ENCODE results near the gene ZNF217.

The ZNF217 gene

DNA sequence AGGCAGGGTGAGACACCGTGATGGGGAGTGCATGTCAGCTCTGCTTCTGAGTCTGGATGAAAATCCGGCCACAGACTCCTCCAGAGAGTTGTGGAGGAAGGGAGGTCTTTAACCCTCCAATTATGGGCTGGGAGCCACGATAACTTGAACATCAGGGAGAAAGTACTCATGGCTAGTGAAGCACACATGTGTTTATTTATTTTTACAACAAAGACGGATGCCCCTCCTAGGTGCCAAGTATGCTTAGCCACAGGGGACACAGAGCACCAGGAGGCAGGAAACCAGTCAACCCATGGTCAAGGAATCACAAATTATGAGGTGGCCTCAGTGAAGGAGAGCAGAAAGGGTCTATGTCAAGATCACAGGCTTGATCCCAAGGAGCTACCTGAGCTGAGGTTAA, 54.1 kb downstream of the ZNF217 start:
- TF ChIP-seq, protein P1, sequence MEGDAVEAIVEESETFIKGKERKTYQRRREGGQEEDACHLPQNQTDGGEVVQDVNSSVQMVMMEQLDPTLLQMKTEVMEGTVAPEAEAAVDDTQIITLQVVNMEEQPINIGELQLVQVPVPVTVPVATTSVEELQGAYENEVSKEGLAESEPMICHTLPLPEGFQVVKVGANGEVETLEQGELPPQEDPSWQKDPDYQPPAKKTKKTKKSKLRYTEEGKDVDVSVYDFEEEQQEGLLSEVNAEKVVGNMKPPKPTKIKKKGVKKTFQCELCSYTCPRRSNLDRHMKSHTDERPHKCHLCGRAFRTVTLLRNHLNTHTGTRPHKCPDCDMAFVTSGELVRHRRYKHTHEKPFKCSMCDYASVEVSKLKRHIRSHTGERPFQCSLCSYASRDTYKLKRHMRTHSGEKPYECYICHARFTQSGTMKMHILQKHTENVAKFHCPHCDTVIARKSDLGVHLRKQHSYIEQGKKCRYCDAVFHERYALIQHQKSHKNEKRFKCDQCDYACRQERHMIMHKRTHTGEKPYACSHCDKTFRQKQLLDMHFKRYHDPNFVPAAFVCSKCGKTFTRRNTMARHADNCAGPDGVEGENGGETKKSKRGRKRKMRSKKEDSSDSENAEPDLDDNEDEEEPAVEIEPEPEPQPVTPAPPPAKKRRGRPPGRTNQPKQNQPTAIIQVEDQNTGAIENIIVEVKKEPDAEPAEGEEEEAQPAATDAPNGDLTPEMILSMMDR (IDR thresholded peaks at IDR 0.05), result no peak

DNA sequence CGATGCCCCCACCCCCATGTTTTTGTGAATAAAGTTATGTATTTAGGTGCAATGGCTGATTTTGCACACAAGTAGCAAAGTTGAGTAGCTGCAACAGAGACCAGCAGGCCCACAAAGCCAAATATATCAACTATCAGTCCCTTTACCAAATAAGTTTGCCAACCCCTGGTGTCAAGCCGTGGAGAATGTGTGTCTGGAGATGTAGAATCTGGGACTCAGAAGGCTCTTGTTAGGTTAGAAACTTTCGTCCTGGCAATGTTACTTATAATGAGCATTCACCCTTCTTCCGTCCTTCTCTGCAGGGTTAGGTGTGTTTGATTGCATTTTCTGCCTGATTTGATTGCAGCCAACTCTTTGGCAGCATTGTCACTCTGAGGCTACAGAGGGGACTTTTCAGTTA, 57.8 kb downstream of the ZNF217 start:
- TF ChIP-seq, protein P1 (IDR thresholded peaks at IDR 0.05), result no peak

DNA sequence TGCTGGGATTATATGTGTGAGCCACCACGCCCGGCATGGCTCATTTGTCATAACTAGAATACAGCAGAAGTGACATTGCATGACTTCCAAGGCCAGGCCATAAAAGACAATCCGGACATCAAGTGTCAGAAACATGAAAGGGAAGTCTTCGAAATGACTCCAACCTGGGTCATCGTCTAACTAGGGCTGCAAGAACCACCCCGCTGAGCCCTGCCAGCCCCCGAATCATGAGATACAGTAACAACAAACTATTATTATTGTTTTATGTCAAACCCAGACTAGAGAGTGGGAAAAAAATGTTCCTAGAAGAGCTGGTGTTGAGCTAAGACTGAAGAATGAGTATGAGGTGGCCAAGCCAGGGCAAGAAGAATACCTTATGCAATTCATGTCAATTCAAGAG, 59.6 kb downstream of the ZNF217 start:
- TF ChIP-seq, protein P1 (IDR thresholded peaks at IDR 0.05), result no peak

DNA sequence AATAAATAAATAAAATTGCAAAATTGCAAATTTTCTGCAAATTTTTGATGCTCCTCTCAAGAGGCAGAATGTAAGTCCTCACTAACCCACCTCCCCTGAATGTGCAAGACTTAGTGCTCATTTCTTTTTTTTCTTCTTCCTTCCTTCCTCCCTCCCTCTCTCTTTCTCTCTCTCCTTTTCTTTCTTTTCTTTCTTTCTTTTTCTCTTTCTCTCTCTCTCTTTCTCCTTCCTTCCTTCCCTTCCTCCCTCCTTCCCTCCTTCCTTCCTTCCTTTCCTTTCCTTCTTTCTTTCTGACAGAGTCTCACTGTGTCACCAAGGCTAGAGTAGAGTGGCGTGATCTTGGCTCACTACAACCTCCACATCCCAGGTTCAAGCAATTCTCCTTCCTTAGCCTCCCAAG, 60.1 kb downstream of the ZNF217 start:
- TF ChIP-seq, protein P1 (IDR thresholded peaks at IDR 0.05), result no peak

DNA sequence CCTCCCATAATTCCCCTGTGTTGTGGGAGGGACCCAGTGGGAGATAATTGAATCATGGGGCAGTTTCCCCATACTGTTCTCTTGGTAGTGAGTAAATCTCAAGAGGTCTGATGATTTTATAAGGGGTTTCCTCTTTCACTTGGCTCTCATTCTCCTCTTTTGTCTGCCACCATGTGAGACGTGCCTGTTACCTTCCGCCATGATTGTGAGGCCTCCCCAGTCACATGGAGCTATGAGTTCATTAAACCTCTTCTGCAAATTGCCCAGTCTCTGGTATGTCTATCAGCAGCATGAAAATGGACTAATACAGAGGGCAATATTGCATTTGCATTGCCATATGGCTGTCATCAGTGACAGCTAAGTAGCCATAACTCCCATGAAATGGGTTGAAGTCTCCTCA, 63.2 kb downstream of the ZNF217 start:
- TF ChIP-seq, protein P1 (IDR thresholded peaks at IDR 0.05), result no peak

DNA sequence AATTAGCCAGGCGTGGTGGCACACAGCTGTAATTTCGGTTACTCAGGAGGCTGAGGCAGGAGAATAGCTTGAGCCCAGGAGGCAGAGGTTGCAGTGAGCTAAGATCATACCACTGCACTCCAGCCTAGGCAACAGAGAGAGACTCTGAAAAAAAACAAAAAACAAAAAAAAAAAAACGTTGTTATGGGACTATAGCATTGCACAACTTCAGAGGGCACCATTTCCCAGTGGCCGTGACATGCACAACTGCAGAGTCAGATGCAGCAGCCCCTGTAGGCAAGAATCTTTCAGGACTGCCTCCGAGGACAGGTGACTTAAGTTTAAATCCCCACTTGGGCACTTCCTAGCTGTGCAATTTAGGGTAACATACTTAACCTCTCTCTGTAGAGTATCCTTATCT, 64.0 kb downstream of the ZNF217 start:
- TF ChIP-seq, protein P1 (IDR thresholded peaks at IDR 0.05), result no peak

DNA sequence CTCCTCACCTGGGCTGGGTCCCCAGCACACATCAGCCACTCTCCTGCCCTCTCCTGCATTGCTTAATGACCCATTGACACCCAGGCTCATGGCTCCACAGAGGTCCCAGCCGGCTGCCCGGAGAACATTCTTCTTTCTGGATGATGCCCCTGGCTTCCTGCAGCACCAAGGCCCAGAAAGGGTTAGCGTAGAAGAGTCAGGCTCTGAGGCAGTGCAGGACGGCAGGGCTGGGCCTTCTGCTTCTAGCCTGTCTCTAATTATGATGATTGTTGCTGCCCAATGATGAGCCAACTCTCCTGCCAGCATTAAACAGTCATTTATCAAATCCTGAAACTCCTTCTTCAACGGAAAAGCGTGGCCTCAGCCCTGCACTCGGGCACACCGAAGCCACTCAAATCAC, 66.4 kb downstream of the ZNF217 start:
- TF ChIP-seq, protein P1 (IDR thresholded peaks at IDR 0.05), result no peak

DNA sequence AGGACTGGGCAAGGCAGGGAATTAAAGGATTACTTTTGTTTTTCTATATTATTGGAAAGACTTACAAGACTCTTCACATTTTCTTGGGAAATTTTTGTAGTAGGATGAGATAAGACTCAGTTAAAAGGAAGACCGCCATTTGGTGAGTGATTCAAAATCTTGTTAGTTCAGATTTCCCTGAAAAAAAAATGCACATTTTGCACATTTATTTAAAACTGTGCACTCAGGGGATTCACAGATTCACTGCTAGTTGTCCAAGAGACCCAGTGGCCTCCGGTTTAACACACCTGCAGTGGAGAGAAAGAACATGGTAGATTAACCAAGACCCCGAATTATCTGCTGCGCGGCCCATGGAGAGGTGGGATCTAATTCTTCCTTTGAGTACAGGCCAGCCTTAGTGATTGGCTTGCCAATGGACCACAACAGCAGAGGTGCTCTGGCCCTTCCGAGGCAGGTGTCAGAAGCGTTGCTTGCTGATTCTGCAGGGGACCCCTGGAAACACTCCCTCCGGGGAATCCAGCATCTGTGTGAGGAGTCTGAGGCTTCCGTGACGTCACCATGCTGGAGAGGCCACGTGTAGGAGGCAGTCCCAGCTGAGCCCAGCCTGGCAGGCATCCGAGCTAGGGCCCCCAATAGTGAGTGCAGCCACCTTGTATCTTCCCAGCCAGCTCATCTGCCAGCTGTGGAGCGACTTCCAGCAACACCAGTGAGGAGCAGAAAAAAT, 68.9 kb downstream of the ZNF217 start:
- TF ChIP-seq, protein P1 (IDR thresholded peaks at IDR 0.05), result no peak
